Gastroesophageal sphincter (tissue), 3 donors: ENCODE data around the gene CRKL.
"Not testable (repeated sequence)": the region's sequence is repeated elsewhere in the genome, so short reads cannot be mapped to it uniquely, and the experiment has no call there.

ENCODE experiments used
- EP300 ChIP-seq: sonication (generic); formaldehyde crosslinking; IDR thresholded peaks from one replicate; pipeline ENCODE4 v1.6.1; 2017; ENCODE audit warnings: antibody characterized with exemption, mild to moderate bottlenecking
- POLR2AphosphoS5 ChIP-seq: sonication (generic); formaldehyde crosslinking; IDR thresholded peaks from one replicate; pipeline ENCODE4 v1.6.1; 2017; ENCODE audit warnings: antibody characterized with exemption
- TF ChIP-seq, protein P1 (sequence below), 4 experiments: fragments of 200-600 bp in 2 of 4; fragments of 450-650 bp in 2 of 4; sonication (generic) in 1 of 4; IDR thresholded peaks; one replicate each; pipeline ENCODE4 v1.5.1; 2017 to 2019; ENCODE audit warnings: antibody characterized with exemption in 4 of 4, mild to moderate bottlenecking in 2 of 4, moderate library complexity in 2 of 4

- TF ChIP-seq, protein P1, sequence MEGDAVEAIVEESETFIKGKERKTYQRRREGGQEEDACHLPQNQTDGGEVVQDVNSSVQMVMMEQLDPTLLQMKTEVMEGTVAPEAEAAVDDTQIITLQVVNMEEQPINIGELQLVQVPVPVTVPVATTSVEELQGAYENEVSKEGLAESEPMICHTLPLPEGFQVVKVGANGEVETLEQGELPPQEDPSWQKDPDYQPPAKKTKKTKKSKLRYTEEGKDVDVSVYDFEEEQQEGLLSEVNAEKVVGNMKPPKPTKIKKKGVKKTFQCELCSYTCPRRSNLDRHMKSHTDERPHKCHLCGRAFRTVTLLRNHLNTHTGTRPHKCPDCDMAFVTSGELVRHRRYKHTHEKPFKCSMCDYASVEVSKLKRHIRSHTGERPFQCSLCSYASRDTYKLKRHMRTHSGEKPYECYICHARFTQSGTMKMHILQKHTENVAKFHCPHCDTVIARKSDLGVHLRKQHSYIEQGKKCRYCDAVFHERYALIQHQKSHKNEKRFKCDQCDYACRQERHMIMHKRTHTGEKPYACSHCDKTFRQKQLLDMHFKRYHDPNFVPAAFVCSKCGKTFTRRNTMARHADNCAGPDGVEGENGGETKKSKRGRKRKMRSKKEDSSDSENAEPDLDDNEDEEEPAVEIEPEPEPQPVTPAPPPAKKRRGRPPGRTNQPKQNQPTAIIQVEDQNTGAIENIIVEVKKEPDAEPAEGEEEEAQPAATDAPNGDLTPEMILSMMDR (IDR thresholded peaks at IDR 0.05), result not testable (repeated sequence)
- TF ChIP-seq POLR2AphosphoS5, EP300: not testable (repeated sequence)
Measured at GRCh38 chr22:20930435-20930834, 13.2 kb downstream of the CRKL start.
